BLaER1 treated with 17β-estradiol and CSF1 and Interleukin-3, amounts not matched to agents 10 nM and 100 nM (cell line): Measurements from ENCODE around the gene RBMY1B.
"Not testable (repeated sequence)": the region's sequence is repeated elsewhere in the genome, so short reads cannot be mapped to it uniquely, and the experiment has no call there.

Source experiments
- H3K27ac ChIP-seq, 11 experiments: shearing (Covaris generic); formaldehyde crosslinking; 2 replicates each; pipeline ENCODE4 v1.8.1; 2022
- H3K27me3 ChIP-seq, 11 experiments: shearing (Covaris generic); formaldehyde crosslinking; 2 replicates each; pipeline ENCODE4 v1.8.1; 2022
- H3K36me3 ChIP-seq, 11 experiments: shearing (Covaris generic); formaldehyde crosslinking; 2 replicates each; pipeline ENCODE4 v1.8.1; 2022
- H3K4me1 ChIP-seq, 10 experiments: shearing (Covaris generic); formaldehyde crosslinking; 2 replicates each; pipeline ENCODE4 v1.8.1; 2022
- H3K4me2 ChIP-seq, 11 experiments: shearing (Covaris generic); formaldehyde crosslinking; 2 replicates each; pipeline ENCODE4 v1.8.1; 2022
- H3K4me3 ChIP-seq, 10 experiments: shearing (Covaris generic); formaldehyde crosslinking; 2 replicates each; pipeline ENCODE4 v1.8.1; 2022
- H3K9ac ChIP-seq, 11 experiments: shearing (Covaris generic); formaldehyde crosslinking; 2 replicates each; pipeline ENCODE4 v1.8.1; 2022
- H3K9me3 ChIP-seq, 11 experiments: shearing (Covaris generic); formaldehyde crosslinking; replicated peaks in 1 of 11; 2 replicates each; pipeline ENCODE4 v1.8.1; 2022
- H4K20me1 ChIP-seq, 11 experiments: shearing (Covaris generic); formaldehyde crosslinking; 2 replicates each; pipeline ENCODE4 v1.8.1; 2022
- Cebpa-rat ChIP-seq, 11 experiments: shearing (Covaris generic); IDR thresholded peaks; 2 replicates each; pipeline ENCODE4 v1.8.1; 2022

Gene RBMY1B

GRCh38 chrY:21511038-21511437 lies at the start of gene RBMY1B:
Gene RBMY1B (plus strand): TSS chrY:21511338. CDS start chrY:21513351, 2,013 bp downstream.
- H4K20me1 ChIP-seq, H3K27ac ChIP-seq, H3K9ac ChIP-seq, H3K4me3 ChIP-seq, H3K27me3 ChIP-seq, H3K4me1 ChIP-seq, H3K36me3 ChIP-seq, H3K4me2 ChIP-seq, H3K9me3 ChIP-seq: not testable (repeated sequence)

- not testable (repeated sequence) for H3K4me2 ChIP-seq, H3K4me1 ChIP-seq, H3K4me3 ChIP-seq, H3K36me3 ChIP-seq, H3K27ac ChIP-seq, H4K20me1 ChIP-seq, H3K27me3 ChIP-seq, H3K9me3 ChIP-seq, H3K9ac ChIP-seq
These were observed 48.2 kb upstream of the RBMY1B start for GRCh38 chrY:21462915-21463314.

GRCh38 chrY:21482967-21483366 lies 28.2 kb upstream of the RBMY1B start:
- Histone ChIP-seq H3K27me3 (no peaks in the 10 kb centered on the region), H4K20me1 (no peaks in the 10 kb centered on the region)

GRCh38 chrY:21534579-21534978 lies 23.4 kb downstream of the RBMY1B start, which contains the start of gene RBMY1A1:
Gene RBMY1A1 (plus strand): TSS chrY:21534879. CDS start chrY:21536892, 2,013 bp downstream.
- H3K4me2 ChIP-seq, H3K4me3 ChIP-seq, H3K9ac ChIP-seq, H3K9me3 ChIP-seq, H3K27me3 ChIP-seq, H4K20me1 ChIP-seq, H3K36me3 ChIP-seq, H3K27ac ChIP-seq, H3K4me1 ChIP-seq: not testable (repeated sequence)

More at GRCh38 chrY:21482967-21483366, 28.2 kb upstream of the RBMY1B start:
- Histone ChIP-seq H3K36me3 (no peaks in the 10 kb centered on the region), H3K4me2 (no peak overlapping the region), H3K27ac (no peak overlapping the region), H3K9ac (no peak overlapping the region), H3K4me1 (no peaks in the 10 kb centered on the region), H3K9me3 (no peaks in the 10 kb centered on the region), H3K4me3 (no peak overlapping the region)
- no peak for TF ChIP-seq Cebpa-rat (IDR thresholded peaks at IDR 0.05)

GRCh38 chrY:21559316-21559984 lies 48.3 kb downstream of the RBMY1B start:
- not testable (repeated sequence) for H3K27me3 ChIP-seq, H3K9me3 ChIP-seq, H3K4me2 ChIP-seq, H3K4me1 ChIP-seq, H3K27ac ChIP-seq, H3K4me3 ChIP-seq, H3K9ac ChIP-seq, H3K36me3 ChIP-seq, H4K20me1 ChIP-seq
